Natural killer cell (primary cell): ENCODE results near the gene CCDC157. TPM values are rescaled to one million over a fixed set of nuclear protein-coding genes. Genes with fewer than 3 reads are reported as not detected.
A peak's percentile ranks its signal among the peaks of the same experiment; 100 is the strongest.

Experiments used
- ATAC-seq, 3 donors: fragments of 150-1000 bp in 2 of 3; fragments of 200-7000 bp in 1 of 3; cut with Tn5 transposase; 1 replicate in 1 of 3; 2 replicates in 2 of 3; pipeline ENCODE4 v1.10.0; 2021; ENCODE audit warnings: mild to moderate bottlenecking in 2 of 3, moderate library complexity in 2 of 3
- DNase-seq, 2 donors: peaks; one replicate each; pipeline versions ENCODE4 v3.0.0 to v3.0.0-alpha.2; 2013 to 2021; ENCODE audit warnings: mixed read lengths in 1 of 2
- H3K27ac ChIP-seq: one replicate; pipeline ENCODE4 v1.5.1; 2013; ENCODE audit warnings: mild to moderate bottlenecking, low read length
- H3K27me3 ChIP-seq: one replicate; pipeline ENCODE4 v1.6.1; 2013; ENCODE audit warnings: low read length; ENCODE audit not compliant: control insufficient read depth, insufficient read depth
- H3K36me3 ChIP-seq: one replicate; pipeline ENCODE4 v1.6.1; 2013; ENCODE audit warnings: low read length; ENCODE audit not compliant: control insufficient read depth, insufficient read depth
- H3K4me1 ChIP-seq: one replicate; pipeline ENCODE4 v1.6.1; 2013; ENCODE audit warnings: low read length; ENCODE audit not compliant: control insufficient read depth, insufficient read depth
- H3K4me3 ChIP-seq: one replicate; pipeline ENCODE4 v1.5.1; 2013; ENCODE audit warnings: low read length
- H3K9me3 ChIP-seq: one replicate; pipeline ENCODE4 v1.6.1; 2013; ENCODE audit warnings: low read length; ENCODE audit not compliant: control insufficient read depth, insufficient read depth
- H3K27ac Mint-ChIP-seq, 2 donors: one replicate each; pipeline ENCODE4 v1.8.0; 2022; ENCODE audit warnings: mild to moderate bottlenecking in 2 of 2, mixed read lengths in 2 of 2, moderate library complexity in 1 of 2
- H3K27me3 Mint-ChIP-seq, 2 donors: one replicate each; pipeline ENCODE4 v1.8.0; 2022; ENCODE audit warnings: low read depth in 2 of 2, mixed read lengths in 2 of 2
- H3K36me3 Mint-ChIP-seq: one replicate; pipeline ENCODE4 v1.8.0; 2022; ENCODE audit warnings: mixed read lengths
- H3K4me1 Mint-ChIP-seq, 2 donors: one replicate each; pipeline ENCODE4 v1.8.0; 2022; ENCODE audit warnings: mixed read lengths in 2 of 2
- H3K4me3 Mint-ChIP-seq: one replicate; pipeline ENCODE4 v1.8.0; 2022; ENCODE audit warnings: mild to moderate bottlenecking, moderate library complexity, mixed read lengths
- H3K9me3 Mint-ChIP-seq, 2 donors: one replicate each; pipeline ENCODE4 v1.8.0; 2022; ENCODE audit warnings: mixed read lengths in 2 of 2
- WGBS: methylation state at CpG from one replicate; pipeline ENCODE4 v1.1.7; 2013; ENCODE audit warnings: missing lambda C conversion rate; ENCODE audit not compliant: insufficient coverage; 5-methylcytosine and 5-hydroxymethylcytosine counted together
- intact Hi-C: fragments of 100-400 bp; cut with micrococcal nuclease; formaldehyde crosslinking; loops from one replicate; pipeline ENCODE4 v1.14.2; 2022
- total RNA-seq, 4 donors: library from RNA; stranded (reverse); fragments of 120-200 nt in 1 of 4; gene quantifications; one replicate each; pipeline versions ENCODE4 v1.2.3 to v1.2.4, GENCODE V29; 2013 to 2022
- TF ChIP-seq, protein P1 (sequence below): fragments of 200-600 bp; IDR thresholded peaks from one replicate; pipeline ENCODE4 v1.8.0; 2022; ENCODE audit warnings: antibody characterized with exemption

CCDC157 gene
- total RNA-seq, 3 donors from 2014 or later (not counting 1 experiment from before 2014, with no cell fraction given), result 7.7 to 9.7 (median 8.4) TPM

DNA sequence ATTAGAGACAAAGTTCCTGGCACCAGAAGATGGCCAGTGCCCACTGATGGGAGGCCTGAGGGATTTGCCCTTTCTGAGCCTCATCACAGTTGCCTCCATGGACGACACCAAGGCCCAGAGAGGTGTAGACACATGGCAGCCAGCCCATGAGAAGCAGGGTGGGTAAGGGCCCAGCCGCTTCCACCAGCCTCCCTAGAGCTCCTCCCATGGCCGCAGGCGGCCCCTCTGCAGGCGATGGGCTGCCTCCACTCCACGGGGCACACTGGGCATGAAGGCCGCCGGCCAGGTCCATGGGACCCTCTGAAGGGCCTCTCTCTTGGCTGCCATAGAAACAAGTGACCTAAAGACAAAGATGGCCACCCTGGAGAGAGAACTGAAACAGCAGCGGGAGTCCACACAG lies 14.5 kb downstream of the CCDC157 start:
- H3K36me3 Mint-ChIP-seq, result no peaks in the 10 kb centered on the region
- Histone ChIP-seq H3K9me3 (no peaks in the 10 kb centered on the region), H3K4me3 (no peak overlapping the region), H3K4me1 (peaks cover 2% of the 10 kb centered on the region), H3K36me3 (no peaks in the 10 kb centered on the region), H3K27me3 (no peaks in the 10 kb centered on the region), H3K27ac (no peak overlapping the region)
- WGBS, result 96% methylated on average over 9 of the region's 9 CpGs
- DNase-seq (no peak), ATAC-seq (no peak)
- no peak overlapping the region for H3K27ac Mint-ChIP-seq
- no peaks in the 10 kb centered on the region for H3K27me3 Mint-ChIP-seq
- H3K4me3 Mint-ChIP-seq, result no peak overlapping the region
- H3K9me3 Mint-ChIP-seq, result no peaks in the 10 kb centered on the region
- no peaks in the 10 kb centered on the region for H3K4me1 Mint-ChIP-seq
- intact Hi-C loops, result no loop called here
- TF ChIP-seq, protein P1, sequence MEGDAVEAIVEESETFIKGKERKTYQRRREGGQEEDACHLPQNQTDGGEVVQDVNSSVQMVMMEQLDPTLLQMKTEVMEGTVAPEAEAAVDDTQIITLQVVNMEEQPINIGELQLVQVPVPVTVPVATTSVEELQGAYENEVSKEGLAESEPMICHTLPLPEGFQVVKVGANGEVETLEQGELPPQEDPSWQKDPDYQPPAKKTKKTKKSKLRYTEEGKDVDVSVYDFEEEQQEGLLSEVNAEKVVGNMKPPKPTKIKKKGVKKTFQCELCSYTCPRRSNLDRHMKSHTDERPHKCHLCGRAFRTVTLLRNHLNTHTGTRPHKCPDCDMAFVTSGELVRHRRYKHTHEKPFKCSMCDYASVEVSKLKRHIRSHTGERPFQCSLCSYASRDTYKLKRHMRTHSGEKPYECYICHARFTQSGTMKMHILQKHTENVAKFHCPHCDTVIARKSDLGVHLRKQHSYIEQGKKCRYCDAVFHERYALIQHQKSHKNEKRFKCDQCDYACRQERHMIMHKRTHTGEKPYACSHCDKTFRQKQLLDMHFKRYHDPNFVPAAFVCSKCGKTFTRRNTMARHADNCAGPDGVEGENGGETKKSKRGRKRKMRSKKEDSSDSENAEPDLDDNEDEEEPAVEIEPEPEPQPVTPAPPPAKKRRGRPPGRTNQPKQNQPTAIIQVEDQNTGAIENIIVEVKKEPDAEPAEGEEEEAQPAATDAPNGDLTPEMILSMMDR, result no peak

DNA sequence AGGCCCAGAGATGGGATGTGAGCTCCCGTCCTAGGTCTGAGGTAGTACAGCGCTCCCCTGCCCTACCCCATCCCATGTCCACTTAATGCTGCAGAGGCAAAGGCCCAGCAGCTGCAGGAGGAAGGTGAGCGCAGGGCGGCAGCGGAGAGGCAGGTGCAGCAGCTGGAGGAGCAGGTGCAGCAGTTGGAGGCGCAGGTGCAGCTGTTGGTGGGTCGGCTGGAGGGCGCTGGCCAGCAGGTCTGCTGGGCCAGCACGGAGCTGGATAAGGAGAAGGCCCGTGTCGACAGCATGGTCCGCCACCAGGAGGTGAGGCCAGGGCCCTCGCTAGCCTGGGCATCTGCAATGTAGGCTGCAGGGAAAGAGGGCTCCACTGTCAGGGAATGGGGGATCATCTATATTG lies 15.2 kb downstream of the CCDC157 start:
- TF ChIP-seq, protein P1, result no peak
- Histone ChIP-seq H3K36me3 (no peaks in the 10 kb centered on the region), H3K27ac (no peak overlapping the region), H3K4me3 (no peak overlapping the region), H3K9me3 (no peaks in the 10 kb centered on the region), H3K4me1 (peaks cover 2% of the 10 kb centered on the region), H3K27me3 (no peaks in the 10 kb centered on the region)
- DNase-seq, result no peak
- intact Hi-C loops, result no loop called here
- Mint-ChIP-seq H3K4me3 (no peak overlapping the region), H3K36me3 (no peaks in the 10 kb centered on the region), H3K4me1 (no peaks in the 10 kb centered on the region), H3K27me3 (no peaks in the 10 kb centered on the region), H3K27ac (no peak overlapping the region), H3K9me3 (no peaks in the 10 kb centered on the region)
- ATAC-seq, result no peak
- 97% methylated on average over 13 of the region's 13 CpGs for whole genome bisulfite sequencing

DNA sequence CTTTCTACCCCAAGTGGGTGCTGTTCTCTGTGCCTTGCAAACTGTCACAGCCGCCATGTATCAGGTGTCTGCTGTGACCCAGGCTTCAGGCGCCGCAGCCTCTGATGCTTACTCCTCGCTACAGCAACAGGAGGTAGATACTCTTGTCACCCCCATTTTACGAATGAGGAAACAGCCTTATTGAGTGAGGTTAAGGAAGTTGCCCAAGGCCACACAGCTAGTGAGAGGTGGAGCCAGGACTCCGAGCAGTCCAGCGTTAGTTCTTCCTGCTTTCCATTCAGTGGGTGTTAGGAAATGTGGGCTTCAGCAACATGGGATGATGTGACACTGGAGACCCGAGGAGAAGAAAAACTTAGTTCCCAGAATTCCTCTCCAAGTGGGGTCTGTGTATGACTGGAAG lies 16.1 kb downstream of the CCDC157 start:
- Mint-ChIP-seq H3K27ac (no peak overlapping the region), H3K9me3 (no peaks in the 10 kb centered on the region), H3K4me1 (no peaks in the 10 kb centered on the region), H3K36me3 (no peaks in the 10 kb centered on the region), H3K4me3 (no peak overlapping the region), H3K27me3 (no peaks in the 10 kb centered on the region)
- Histone ChIP-seq H3K4me1 (peaks cover 2% of the 10 kb centered on the region), H3K9me3 (no peaks in the 10 kb centered on the region), H3K36me3 (no peaks in the 10 kb centered on the region), H3K27me3 (no peaks in the 10 kb centered on the region), H3K4me3 (no peak overlapping the region), H3K27ac (no peak overlapping the region)
- no peak for DNase-seq
- peak in 1 of 3 donors; percentile 49 for ATAC-seq
- intact Hi-C loops, result no loop called here
- 84% methylated on average over 8 of the region's 8 CpGs for WGBS
- TF ChIP-seq, protein P1, result no peak
